Activated T-cell treated with anti-CD3 and anti-CD28 coated beads, Interleukin-2, amount 50 U/mL, for 24 hours (primary cell): ENCODE measurements around the gene CDCA3.

ENCODE experiments used
- DNase-seq: peaks from one replicate; pipeline ENCODE4 v3.0.0-alpha.2; 2020
- H3K27ac Mint-ChIP-seq: 2 replicates; pipeline ENCODE4 v1.8.0; 2020; ENCODE audit warnings: mild to moderate bottlenecking, mixed read lengths
- H3K27me3 Mint-ChIP-seq: 2 replicates; pipeline ENCODE4 v1.8.0; 2020; ENCODE audit warnings: mixed read lengths
- H3K36me3 Mint-ChIP-seq: 2 replicates; pipeline ENCODE4 v1.8.0; 2020; ENCODE audit warnings: low read depth, mixed read lengths
- H3K4me1 Mint-ChIP-seq: 2 replicates; pipeline ENCODE4 v1.8.0; 2020; ENCODE audit warnings: low read depth, mixed read lengths
- H3K4me3 Mint-ChIP-seq: 2 replicates; pipeline ENCODE4 v1.8.0; 2020; ENCODE audit warnings: mild to moderate bottlenecking, moderate library complexity, mixed read lengths
- H3K9me3 Mint-ChIP-seq: 2 replicates; pipeline ENCODE4 v1.8.0; 2020; ENCODE audit warnings: mixed read lengths

The CDCA3 gene

GRCh38 chr12:6834873-6835272 is 16.2 kb downstream of the CDCA3 start:
- no peak overlapping the region for H3K4me3 Mint-ChIP-seq
- H3K27ac Mint-ChIP-seq, result no peak overlapping the region
- H3K9me3 Mint-ChIP-seq, result no peaks in the 10 kb centered on the region

DNA sequence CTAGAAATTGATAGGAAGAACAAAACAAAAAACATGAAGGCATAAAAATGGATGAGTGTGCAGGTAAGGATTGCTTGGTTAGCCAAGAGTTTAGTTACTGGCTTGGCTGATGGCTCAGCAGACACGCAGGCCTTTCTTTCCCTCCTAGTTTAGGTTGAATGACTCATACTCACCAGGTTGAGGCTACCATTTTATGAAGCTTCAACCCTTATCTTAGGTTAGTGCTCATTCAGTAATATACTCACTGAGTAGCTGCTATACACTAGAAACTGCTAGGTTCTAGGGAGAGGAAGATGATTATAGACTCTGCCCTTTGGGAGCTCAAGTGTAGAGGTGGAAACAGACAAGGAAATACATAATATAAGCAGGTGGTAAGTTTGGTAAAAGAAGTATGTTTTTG is 16.8 kb downstream of the CDCA3 start:
- no peak overlapping the region for H3K27ac Mint-ChIP-seq
- no peak for DNase-seq
- H3K4me1 Mint-ChIP-seq, result peaks cover 14% of the 10 kb centered on the region
- H3K4me3 Mint-ChIP-seq, result no peak overlapping the region
- H3K36me3 Mint-ChIP-seq, result no peaks in the 10 kb centered on the region
- H3K27me3 Mint-ChIP-seq, result peaks cover 15% of the 10 kb centered on the region
- H3K9me3 Mint-ChIP-seq, result no peaks in the 10 kb centered on the region

More at GRCh38 chr12:6834873-6835272, 16.2 kb downstream of the CDCA3 start:
- H3K4me1 Mint-ChIP-seq, result peaks cover 9% of the 10 kb centered on the region
- H3K27me3 Mint-ChIP-seq, result peaks cover 10% of the 10 kb centered on the region
- no peaks in the 10 kb centered on the region for H3K36me3 Mint-ChIP-seq
- no peak for DNase-seq

DNA sequence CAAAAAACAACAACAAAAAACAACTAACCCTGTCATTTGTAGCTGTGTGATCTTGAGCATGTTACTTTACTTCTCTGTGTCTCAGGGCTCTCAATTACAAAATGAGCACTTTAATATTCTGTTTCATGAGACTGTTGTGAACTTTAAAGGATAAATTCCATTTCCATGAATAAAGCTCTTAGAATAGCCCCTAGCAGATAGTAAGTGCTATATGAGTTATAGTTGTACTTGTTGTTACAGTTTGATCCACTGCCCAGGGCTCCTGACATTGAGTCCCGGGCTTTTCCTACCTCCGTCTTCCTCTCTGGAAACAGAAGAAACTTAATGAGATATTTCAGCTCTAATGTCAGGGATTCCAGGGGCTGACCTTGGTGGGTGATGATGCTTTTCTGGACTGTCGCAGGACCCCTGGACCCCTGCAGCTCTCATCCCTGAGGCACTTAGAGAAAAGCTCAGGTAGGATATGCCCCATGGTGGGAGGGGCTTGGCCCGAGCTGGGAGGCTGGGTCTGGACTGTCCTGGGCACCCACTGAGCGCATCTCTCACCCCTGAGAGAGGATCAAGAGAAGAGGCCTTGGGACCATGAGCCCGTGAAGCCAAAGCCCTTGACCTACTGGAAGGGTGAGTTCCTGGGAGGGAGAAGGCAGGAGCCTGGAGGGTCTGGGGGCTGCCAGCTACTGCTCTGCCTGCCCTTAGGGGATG is 17.7 kb downstream of the CDCA3 start:
- Mint-ChIP-seq H3K4me3 (no peak overlapping the region), H3K4me1 (peaks cover 19% of the 10 kb centered on the region)

DNA sequence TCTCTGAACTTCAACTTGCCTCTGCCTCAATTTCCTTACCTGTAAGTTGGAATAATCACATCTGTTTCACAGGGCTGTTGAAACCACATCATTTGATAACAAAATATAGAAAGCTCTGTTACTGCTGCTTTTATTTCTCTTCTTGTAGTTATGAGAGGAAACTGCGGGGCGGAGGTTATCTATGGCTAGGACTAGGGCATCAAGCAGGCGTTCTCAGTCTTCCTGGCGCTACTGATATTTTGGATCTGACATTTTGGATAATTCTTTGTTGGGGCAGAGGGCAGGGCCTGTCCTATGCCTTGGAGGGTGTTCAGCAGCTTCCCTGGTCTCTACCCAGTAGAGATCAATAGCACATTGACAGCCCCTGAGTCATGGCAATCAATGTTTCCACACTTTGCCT is 19.0 kb downstream of the CDCA3 start:
- H3K4me3 Mint-ChIP-seq, result no peak overlapping the region
- no peak for DNase-seq
- no peaks in the 10 kb centered on the region for H3K9me3 Mint-ChIP-seq
- peaks cover 27% of the 10 kb centered on the region for H3K4me1 Mint-ChIP-seq
- peaks cover 28% of the 10 kb centered on the region for H3K27me3 Mint-ChIP-seq
- no peaks in the 10 kb centered on the region for H3K36me3 Mint-ChIP-seq
- H3K27ac Mint-ChIP-seq, result no peak overlapping the region

More for the DNA sequence above, 17.7 kb downstream of the CDCA3 start:
- Mint-ChIP-seq H3K27me3 (peaks cover 20% of the 10 kb centered on the region), H3K27ac (no peak overlapping the region), H3K9me3 (no peaks in the 10 kb centered on the region), H3K36me3 (no peaks in the 10 kb centered on the region)
- no peak for DNase-seq

- H3K4me3 Mint-ChIP-seq, result no peak overlapping the region
- H3K27ac Mint-ChIP-seq, result no peak overlapping the region
- no peak for DNase-seq
- H3K9me3 Mint-ChIP-seq, result no peaks in the 10 kb centered on the region
- peaks cover 35% of the 10 kb centered on the region for H3K27me3 Mint-ChIP-seq
- peaks cover 27% of the 10 kb centered on the region for H3K4me1 Mint-ChIP-seq
- no peaks in the 10 kb centered on the region for H3K36me3 Mint-ChIP-seq
These were observed 19.6 kb downstream of the CDCA3 start for GRCh38 chr12:6831450-6831995.

- DNase-seq, result no peak
- no peaks in the 10 kb centered on the region for H3K9me3 Mint-ChIP-seq
- H3K27ac Mint-ChIP-seq, result no peak overlapping the region
- peaks cover 27% of the 10 kb centered on the region for H3K4me1 Mint-ChIP-seq
- H3K27me3 Mint-ChIP-seq, result peaks cover 40% of the 10 kb centered on the region
- H3K4me3 Mint-ChIP-seq, result no peak overlapping the region
- H3K36me3 Mint-ChIP-seq, result no peaks in the 10 kb centered on the region
These were observed 20.1 kb downstream of the CDCA3 start for GRCh38 chr12:6830999-6831398.

GRCh38 chr12:6830286-6830890 is 20.7 kb downstream of the CDCA3 start:
- peaks cover 27% of the 10 kb centered on the region for H3K4me1 Mint-ChIP-seq
- no peak overlapping the region for H3K4me3 Mint-ChIP-seq
- H3K36me3 Mint-ChIP-seq, result no peaks in the 10 kb centered on the region
- H3K27ac Mint-ChIP-seq, result no peak overlapping the region
- peaks cover 44% of the 10 kb centered on the region for H3K27me3 Mint-ChIP-seq
- no peak for DNase-seq
- no peaks in the 10 kb centered on the region for H3K9me3 Mint-ChIP-seq

- DNase-seq, result no peak
- peaks cover 27% of the 10 kb centered on the region for H3K4me1 Mint-ChIP-seq
- H3K27me3 Mint-ChIP-seq, result peaks cover 51% of the 10 kb centered on the region
- no peaks in the 10 kb centered on the region for H3K9me3 Mint-ChIP-seq
- peak overlapping the region; percentile 78 for H3K4me3 Mint-ChIP-seq
- no peak overlapping the region for H3K27ac Mint-ChIP-seq
- no peaks in the 10 kb centered on the region for H3K36me3 Mint-ChIP-seq
These were observed 21.4 kb downstream of the CDCA3 start for GRCh38 chr12:6829536-6830220.

DNA sequence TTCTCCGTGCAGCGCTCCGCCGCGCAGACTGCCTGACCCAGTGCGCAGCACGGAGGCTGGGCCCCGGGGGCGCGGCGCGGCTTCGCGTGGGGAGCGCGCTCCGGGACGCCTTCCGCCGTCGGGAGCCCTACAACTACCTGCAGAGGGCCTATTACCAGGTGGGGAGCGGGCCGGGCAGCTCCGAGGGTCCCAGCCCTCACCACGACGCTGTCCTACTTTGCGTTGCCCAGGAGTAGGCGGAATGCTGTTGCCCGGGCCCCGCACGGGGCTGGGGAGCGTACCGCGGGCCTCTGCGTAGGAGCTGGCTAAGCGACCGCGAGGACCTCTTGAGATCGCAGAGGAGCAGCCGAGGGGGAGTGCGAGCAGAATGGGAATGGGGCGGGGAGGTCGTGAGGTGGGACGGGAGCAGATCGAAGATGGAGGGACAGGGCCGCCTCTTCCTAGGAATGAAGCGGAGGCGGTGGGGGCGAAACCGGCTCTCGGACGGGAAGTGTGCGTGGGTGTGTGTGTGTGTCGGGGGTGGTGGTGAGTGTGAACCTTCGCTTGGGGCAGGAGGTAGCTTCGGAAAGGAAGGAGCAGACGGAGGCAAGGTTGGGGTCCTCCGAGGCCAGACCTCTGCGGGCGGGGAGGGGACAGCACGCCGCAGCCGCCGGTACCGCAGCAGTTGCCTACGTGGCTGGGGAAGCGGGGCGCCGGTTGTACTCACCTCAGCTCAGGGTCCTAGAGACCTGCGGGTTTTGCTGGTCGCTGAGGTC is 22.1 kb downstream of the CDCA3 start:
- H3K4me1 Mint-ChIP-seq, result peaks cover 23% of the 10 kb centered on the region
- no peaks in the 10 kb centered on the region for H3K36me3 Mint-ChIP-seq
- no peaks in the 10 kb centered on the region for H3K9me3 Mint-ChIP-seq
- peak overlapping the region; percentile 57 for H3K27ac Mint-ChIP-seq
- peaks cover 56% of the 10 kb centered on the region for H3K27me3 Mint-ChIP-seq
- peak overlapping the region; percentile 78 for H3K4me3 Mint-ChIP-seq
- peak; percentile 73 for DNase-seq

GRCh38 chr12:6827982-6828780 is 22.9 kb downstream of the CDCA3 start, which contains the start of gene P3H3:
Gene P3H3, plus strand, starts transcription at chr12:6828407. Its CDS starts 34 bp downstream, at chr12:6828441.
- peaks cover 23% of the 10 kb centered on the region for H3K4me1 Mint-ChIP-seq
- H3K36me3 Mint-ChIP-seq, result no peaks in the 10 kb centered on the region
- H3K9me3 Mint-ChIP-seq, result no peaks in the 10 kb centered on the region
- H3K27me3 Mint-ChIP-seq, result peaks cover 63% of the 10 kb centered on the region
- peak within 1 kb of the TSS; percentile 78 for H3K4me3 Mint-ChIP-seq
- DNase-seq, result peak; percentile 63
- H3K27ac Mint-ChIP-seq, result peak within 1 kb of the TSS; percentile 57

DNA sequence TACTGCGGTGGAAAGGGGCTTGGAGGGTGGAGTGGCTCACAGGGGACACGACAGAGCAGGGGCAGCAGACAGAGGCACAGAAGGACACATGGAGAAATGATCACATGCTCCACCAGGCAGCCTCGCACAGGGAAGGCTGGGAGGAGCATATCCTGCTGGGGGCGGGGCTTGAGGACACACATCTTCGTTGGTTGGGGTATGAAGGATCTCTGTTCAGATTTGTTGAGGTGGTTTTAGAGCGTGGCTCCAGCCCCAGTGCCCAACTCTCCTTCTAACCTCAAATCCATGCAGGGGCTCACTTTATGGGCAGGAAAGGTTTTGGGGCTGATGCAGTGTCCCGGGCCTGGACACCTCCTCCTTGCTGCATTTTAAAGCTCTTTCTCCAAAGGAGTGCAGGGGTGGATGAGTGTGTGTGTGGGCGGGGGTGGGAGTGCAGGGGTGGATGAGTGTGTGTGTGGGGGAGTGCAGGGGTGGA is 23.6 kb downstream of the CDCA3 start:
- H3K27me3 Mint-ChIP-seq, result peaks cover 70% of the 10 kb centered on the region
- peak overlapping the region; percentile 2 for H3K27ac Mint-ChIP-seq
- H3K9me3 Mint-ChIP-seq, result no peaks in the 10 kb centered on the region
- H3K36me3 Mint-ChIP-seq, result no peaks in the 10 kb centered on the region
- H3K4me1 Mint-ChIP-seq, result peaks cover 23% of the 10 kb centered on the region
- DNase-seq, result peak; percentile 71
- H3K4me3 Mint-ChIP-seq, result peak overlapping the region; percentile 39

DNA sequence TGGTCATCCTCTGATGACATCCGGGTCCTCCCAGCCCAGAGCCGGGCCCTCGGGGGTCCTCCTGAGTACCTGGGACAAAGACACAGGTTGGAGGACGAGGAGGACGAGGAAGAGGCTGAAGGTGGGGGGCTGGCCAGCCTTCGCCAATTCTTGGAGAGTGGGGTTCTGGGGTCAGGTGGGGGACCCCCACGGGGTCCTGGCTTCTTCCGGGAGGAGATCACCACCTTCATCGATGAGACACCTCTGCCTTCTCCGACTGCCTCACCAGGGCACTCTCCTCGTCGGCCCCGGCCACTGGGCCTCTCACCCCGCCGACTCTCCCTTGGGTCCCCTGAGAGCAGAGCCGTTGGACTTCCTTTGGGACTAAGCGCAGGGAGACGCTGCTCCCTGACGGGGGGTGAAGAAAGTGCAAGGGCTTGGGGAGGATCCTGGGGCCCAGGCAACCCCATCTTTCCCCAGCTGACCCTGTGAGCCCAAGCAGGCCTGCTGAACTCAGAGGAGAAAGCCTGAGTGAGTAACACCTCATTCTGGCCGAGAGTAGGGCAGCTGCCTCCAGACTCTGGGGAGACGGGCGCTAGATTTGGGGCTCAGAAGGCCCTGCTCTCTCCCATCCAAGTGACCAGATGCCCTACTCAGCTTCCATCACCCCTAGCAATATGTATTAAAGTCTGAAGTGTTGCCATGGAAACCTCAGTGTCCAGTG is 24.2 kb downstream of the CDCA3 start:
- Mint-ChIP-seq H3K27me3 (peaks cover 76% of the 10 kb centered on the region), H3K27ac (peak overlapping the region; percentile 2), H3K4me1 (peaks cover 27% of the 10 kb centered on the region), H3K36me3 (no peaks in the 10 kb centered on the region), H3K4me3 (peak overlapping the region; percentile 39), H3K9me3 (no peaks in the 10 kb centered on the region)
- DNase-seq, result no peak

GRCh38 chr12:6826125-6826733 is 24.9 kb downstream of the CDCA3 start:
- H3K27me3 Mint-ChIP-seq, result peaks cover 79% of the 10 kb centered on the region
- no peak for DNase-seq
- H3K4me1 Mint-ChIP-seq, result peaks cover 29% of the 10 kb centered on the region
- no peaks in the 10 kb centered on the region for H3K36me3 Mint-ChIP-seq
- H3K9me3 Mint-ChIP-seq, result no peaks in the 10 kb centered on the region
- H3K27ac Mint-ChIP-seq, result no peak overlapping the region
- no peak overlapping the region for H3K4me3 Mint-ChIP-seq
